GM21576 (cell line): ENCODE results near the gene VPS13D.
"Not testable (repeated sequence)": the region's sequence is repeated elsewhere in the genome, so short reads cannot be mapped to it uniquely, and the experiment has no call there.

ENCODE experiments used
- ATAC-seq: cut with Tn5 transposase; IDR thresholded peaks from one replicate; pipeline ENCODE4 v1.9.1; 2021; ENCODE audit warnings: mild to moderate bottlenecking, moderate library complexity; ENCODE audit not compliant: unreplicated experiment

The VPS13D gene

GRCh38 chr1:12444329-12444841 is 214.6 kb downstream of the VPS13D start:
- ATAC-seq = no peak

GRCh38 chr1:12445257-12445656 is 215.4 kb downstream of the VPS13D start:
- ATAC-seq = no peak

GRCh38 chr1:12446593-12446992 is 216.8 kb downstream of the VPS13D start:
- no peak for ATAC-seq

GRCh38 chr1:12447307-12447706 is 217.5 kb downstream of the VPS13D start:
- no peak for ATAC-seq

- no peak for ATAC-seq
Measured at GRCh38 chr1:12447849-12448312, 218.1 kb downstream of the VPS13D start.

GRCh38 chr1:12448746-12449177 is 218.9 kb downstream of the VPS13D start:
- ATAC-seq = no peak

- no peak for ATAC-seq
Measured at GRCh38 chr1:12450090-12450755, 220.4 kb downstream of the VPS13D start.

- no peak for ATAC-seq
Measured at GRCh38 chr1:12450756-12451559, 221.1 kb downstream of the VPS13D start.

GRCh38 chr1:12451560-12451900 is 221.7 kb downstream of the VPS13D start:
- ATAC-seq = no peak

- no peak for ATAC-seq
Measured at GRCh38 chr1:12452262-12452661, 222.4 kb downstream of the VPS13D start.

- no peak for ATAC-seq
Measured at GRCh38 chr1:12453400-12454343, 223.8 kb downstream of the VPS13D start.

GRCh38 chr1:12454406-12455391 is 224.9 kb downstream of the VPS13D start:
- no peak for ATAC-seq

- ATAC-seq = not testable (repeated sequence)
Measured at GRCh38 chr1:12456081-12456480, 226.3 kb downstream of the VPS13D start.

GRCh38 chr1:12456979-12457378 is 227.1 kb downstream of the VPS13D start:
- no peak for ATAC-seq

GRCh38 chr1:12457771-12458170 is 227.9 kb downstream of the VPS13D start:
- ATAC-seq = no peak

- ATAC-seq = no peak
Measured at GRCh38 chr1:12458571-12458970, 228.7 kb downstream of the VPS13D start.

GRCh38 chr1:12460121-12460520 is 230.3 kb downstream of the VPS13D start:
- no peak for ATAC-seq

- ATAC-seq = no peak
Measured at GRCh38 chr1:12460911-12461621, 231.2 kb downstream of the VPS13D start.

GRCh38 chr1:12461754-12462153 is 231.9 kb downstream of the VPS13D start:
- ATAC-seq = no peak
